ENCODE measurements around the gene BEST1.
A peak's percentile ranks its signal among the peaks of the same experiment; 100 is the strongest.
"Not testable (repeated sequence)": the region's sequence is repeated elsewhere in the genome, so short reads cannot be mapped to it uniquely, and the experiment has no call there.

The BEST1 gene

DNA sequence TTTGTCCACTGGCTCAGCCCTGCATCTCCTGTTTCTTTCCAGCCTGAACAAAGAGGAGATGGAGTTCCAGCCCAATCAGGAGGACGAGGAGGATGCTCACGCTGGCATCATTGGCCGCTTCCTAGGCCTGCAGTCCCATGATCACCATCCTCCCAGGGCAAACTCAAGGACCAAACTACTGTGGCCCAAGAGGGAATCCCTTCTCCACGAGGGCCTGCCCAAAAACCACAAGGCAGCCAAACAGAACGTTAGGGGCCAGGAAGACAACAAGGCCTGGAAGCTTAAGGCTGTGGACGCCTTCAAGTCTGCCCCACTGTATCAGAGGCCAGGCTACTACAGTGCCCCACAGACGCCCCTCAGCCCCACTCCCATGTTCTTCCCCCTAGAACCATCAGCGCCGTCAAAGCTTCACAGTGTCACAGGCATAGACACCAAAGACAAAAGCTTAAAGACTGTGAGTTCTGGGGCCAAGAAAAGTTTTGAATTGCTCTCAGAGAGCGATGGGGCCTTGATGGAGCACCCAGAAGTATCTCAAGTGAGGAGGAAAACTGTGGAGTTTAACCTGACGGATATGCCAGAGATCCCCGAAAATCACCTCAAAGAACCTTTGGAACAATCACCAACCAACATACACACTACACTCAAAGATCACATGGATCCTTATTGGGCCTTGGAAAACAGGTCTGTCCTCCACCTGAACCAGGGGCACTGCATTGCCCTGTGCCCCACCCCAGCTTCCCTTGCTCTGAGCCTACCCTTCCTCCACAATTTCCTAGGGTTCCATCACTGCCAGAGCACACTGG lies 12.3 kb downstream of the BEST1 start:
- H3K36me3 ChIP-seq (ENCODE audit: control insufficient read depth, insufficient read depth, low read length), result no peaks in the 10 kb centered on the region
- H3K27me3 ChIP-seq (ENCODE audit: control insufficient read depth, insufficient read depth, low read length), result no peaks in the 10 kb centered on the region
- no peaks in the 10 kb centered on the region for H3K9me3 ChIP-seq (ENCODE audit: control insufficient read depth, low read length)
- H3K79me2 ChIP-seq, result peaks cover 9% of the 10 kb centered on the region
- H3K4me1 ChIP-seq, result peaks cover 6% of the 10 kb centered on the region
- no peak overlapping the region for H3K4me3 ChIP-seq (ENCODE audit: low read depth, low read length)
- H3K27ac ChIP-seq, result peak overlapping the region; percentile 99
- TF ChIP-seq, protein P1, sequence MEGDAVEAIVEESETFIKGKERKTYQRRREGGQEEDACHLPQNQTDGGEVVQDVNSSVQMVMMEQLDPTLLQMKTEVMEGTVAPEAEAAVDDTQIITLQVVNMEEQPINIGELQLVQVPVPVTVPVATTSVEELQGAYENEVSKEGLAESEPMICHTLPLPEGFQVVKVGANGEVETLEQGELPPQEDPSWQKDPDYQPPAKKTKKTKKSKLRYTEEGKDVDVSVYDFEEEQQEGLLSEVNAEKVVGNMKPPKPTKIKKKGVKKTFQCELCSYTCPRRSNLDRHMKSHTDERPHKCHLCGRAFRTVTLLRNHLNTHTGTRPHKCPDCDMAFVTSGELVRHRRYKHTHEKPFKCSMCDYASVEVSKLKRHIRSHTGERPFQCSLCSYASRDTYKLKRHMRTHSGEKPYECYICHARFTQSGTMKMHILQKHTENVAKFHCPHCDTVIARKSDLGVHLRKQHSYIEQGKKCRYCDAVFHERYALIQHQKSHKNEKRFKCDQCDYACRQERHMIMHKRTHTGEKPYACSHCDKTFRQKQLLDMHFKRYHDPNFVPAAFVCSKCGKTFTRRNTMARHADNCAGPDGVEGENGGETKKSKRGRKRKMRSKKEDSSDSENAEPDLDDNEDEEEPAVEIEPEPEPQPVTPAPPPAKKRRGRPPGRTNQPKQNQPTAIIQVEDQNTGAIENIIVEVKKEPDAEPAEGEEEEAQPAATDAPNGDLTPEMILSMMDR (IDR thresholded peaks at IDR 0.05), result no peak
- H3K4me2 ChIP-seq (ENCODE audit: low read length), result no peak overlapping the region
- no peak overlapping the region for H3K9ac ChIP-seq
- no peak overlapping the region for H2AFZ ChIP-seq

DNA sequence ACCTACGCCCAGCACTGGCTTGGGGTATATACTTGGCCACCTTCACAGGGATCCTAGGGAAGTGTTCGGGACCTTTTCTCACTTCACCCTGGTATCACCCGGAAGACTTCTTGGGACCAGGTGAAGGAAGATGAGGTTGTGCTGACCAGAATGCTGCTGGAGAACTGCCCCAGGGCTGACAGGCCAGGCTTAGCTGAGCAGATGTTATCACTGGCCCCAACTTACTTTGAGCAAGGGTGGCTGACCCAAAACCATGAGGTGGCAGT lies 12.8 kb downstream of the BEST1 start:
- no peak overlapping the region for H3K9ac ChIP-seq
- no peaks in the 10 kb centered on the region for H3K36me3 ChIP-seq (ENCODE audit: control insufficient read depth, insufficient read depth, low read length)
- no peaks in the 10 kb centered on the region for H3K9me3 ChIP-seq (ENCODE audit: control insufficient read depth, low read length)
- no peak overlapping the region for H3K4me3 ChIP-seq (ENCODE audit: low read depth, low read length)
- peak overlapping the region; percentile 99 for H3K27ac ChIP-seq
- H3K4me1 ChIP-seq, result peaks cover 6% of the 10 kb centered on the region
- no peak overlapping the region for H2AFZ ChIP-seq
- H3K79me2 ChIP-seq, result peaks cover 9% of the 10 kb centered on the region
- TF ChIP-seq, protein P1 (IDR thresholded peaks at IDR 0.05), result no peak
- H3K27me3 ChIP-seq (ENCODE audit: control insufficient read depth, insufficient read depth, low read length), result no peaks in the 10 kb centered on the region
- H3K4me2 ChIP-seq (ENCODE audit: low read length), result no peak overlapping the region

DNA sequence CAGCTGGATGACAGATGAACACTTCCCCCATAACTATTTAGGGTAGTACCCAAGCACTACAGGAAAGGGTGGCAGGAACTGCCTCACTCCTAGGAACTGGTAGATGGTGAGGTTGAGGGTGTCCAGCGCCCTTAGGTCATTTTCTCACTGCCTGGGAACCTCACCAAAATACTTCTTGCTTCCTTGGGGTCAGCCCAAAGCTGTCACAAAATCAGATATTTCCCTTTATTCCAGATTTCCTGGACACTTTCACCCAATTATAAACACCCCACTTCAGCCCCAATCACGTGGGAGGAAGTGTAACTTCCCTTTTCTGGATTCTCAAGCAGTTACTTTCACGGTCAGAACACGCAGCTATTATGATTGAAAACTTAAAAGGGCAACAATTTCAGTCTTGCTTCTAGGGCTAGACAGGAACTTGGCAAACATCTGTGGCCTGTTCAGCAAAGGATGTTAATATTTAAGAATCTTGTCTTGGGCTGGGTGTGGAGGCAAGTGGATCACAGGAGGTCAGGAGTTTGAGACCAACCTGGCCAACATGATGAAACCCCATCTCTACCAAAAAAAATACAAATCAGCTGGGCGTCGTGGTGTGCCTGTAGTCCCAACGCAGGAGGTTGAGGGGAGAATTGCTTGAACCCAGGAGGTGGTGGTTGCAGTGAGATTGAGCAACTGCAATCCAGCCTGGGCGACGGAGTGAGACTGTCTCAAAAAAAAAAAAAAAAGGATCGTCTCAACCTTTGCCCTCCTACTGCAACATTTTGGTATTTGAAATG lies 13.3 kb downstream of the BEST1 start:
- Histone ChIP-seq H3K4me2 (ENCODE audit: low read length) (peak overlapping the region; percentile 17), H2AFZ (no peak overlapping the region), H3K36me3 (ENCODE audit: control insufficient read depth, insufficient read depth, low read length) (no peaks in the 10 kb centered on the region), H3K9me3 (ENCODE audit: control insufficient read depth, low read length) (no peaks in the 10 kb centered on the region), H3K27ac (peak overlapping the region; percentile 99), H3K27me3 (ENCODE audit: control insufficient read depth, insufficient read depth, low read length) (no peaks in the 10 kb centered on the region), H3K9ac (no peak overlapping the region), H3K4me1 (peaks cover 6% of the 10 kb centered on the region), H3K79me2 (peaks cover 9% of the 10 kb centered on the region), H3K4me3 (ENCODE audit: low read depth, low read length) (peak overlapping the region; percentile 4)
- TF ChIP-seq, protein P1 (IDR thresholded peaks at IDR 0.05), result no peak

DNA sequence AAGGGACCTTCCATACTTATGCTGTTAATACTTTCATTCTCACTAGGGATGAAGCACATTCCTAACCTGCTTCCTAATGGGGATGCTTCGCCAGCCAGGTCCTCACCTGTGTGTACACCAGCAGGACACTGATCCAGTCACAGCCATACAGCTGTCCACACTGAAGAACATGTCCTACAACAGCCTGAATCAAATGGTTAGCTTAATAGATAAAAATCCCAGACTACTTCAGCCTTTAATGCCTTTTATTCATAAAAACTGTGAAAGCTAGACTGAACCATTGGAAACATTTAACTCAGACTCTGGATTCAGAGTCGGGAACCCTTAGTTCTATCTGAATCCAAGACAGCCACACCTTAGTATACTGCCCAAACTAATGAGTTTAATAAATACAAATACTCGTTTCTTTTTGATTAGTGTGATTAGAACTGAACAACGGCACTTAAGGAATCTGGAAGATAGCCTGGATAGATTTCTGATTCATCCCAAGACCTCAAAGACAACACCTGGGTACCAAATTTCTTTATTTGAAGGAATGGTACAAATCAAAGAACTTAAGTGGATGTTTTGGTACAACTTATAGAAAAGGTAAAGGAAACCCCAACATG lies 14.0 kb downstream of the BEST1 start:
- Histone ChIP-seq H3K79me2 (peaks cover 9% of the 10 kb centered on the region), H3K9ac (no peak overlapping the region), H3K9me3 (ENCODE audit: control insufficient read depth, low read length) (no peaks in the 10 kb centered on the region), H3K27me3 (ENCODE audit: control insufficient read depth, insufficient read depth, low read length) (no peaks in the 10 kb centered on the region), H3K4me3 (ENCODE audit: low read depth, low read length) (peak overlapping the region; percentile 4), H3K4me1 (peaks cover 6% of the 10 kb centered on the region), H2AFZ (no peak overlapping the region), H3K36me3 (ENCODE audit: control insufficient read depth, insufficient read depth, low read length) (no peaks in the 10 kb centered on the region), H3K27ac (peak overlapping the region; percentile 99), H3K4me2 (ENCODE audit: low read length) (peak overlapping the region; percentile 17)
- TF ChIP-seq, protein P1 (IDR thresholded peaks at IDR 0.05), result no peak

DNA sequence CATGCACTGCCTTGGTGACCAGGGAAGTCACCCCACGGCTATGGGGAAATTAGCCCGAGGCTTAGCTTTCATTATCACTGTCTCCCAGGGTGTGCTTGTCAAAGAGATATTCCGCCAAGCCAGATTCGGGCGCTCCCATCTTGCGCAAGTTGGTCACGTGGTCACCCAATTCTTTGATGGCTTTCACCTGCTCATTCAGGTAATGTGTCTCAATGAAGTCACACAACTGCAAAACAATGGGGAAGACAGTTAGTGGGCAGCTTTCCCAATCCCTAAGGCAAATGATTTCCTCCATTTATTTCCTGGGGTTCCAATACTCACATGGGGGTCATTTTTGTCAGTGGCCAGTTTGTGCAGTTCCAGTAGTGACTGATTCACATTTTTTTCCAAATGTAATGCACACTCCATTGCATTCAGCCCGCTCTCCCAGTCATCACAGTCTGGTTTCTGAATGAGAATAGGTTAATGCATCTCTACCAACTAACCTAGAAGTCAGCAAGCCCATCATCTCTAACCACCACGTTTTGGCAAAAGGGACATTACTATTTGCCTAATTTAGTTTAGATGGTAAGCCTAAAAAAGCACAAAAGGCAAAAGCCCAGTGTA lies 14.6 kb downstream of the BEST1 start:
- Histone ChIP-seq H3K4me2 (ENCODE audit: low read length) (peak overlapping the region; percentile 84), H3K27ac (peak overlapping the region; percentile 99), H3K4me3 (ENCODE audit: low read depth, low read length) (peak overlapping the region; percentile 97)
- H3K9ac ChIP-seq; H3K9me3 ChIP-seq (ENCODE audit: control insufficient read depth, low read length); H2AFZ ChIP-seq; H3K27me3 ChIP-seq (ENCODE audit: control insufficient read depth, insufficient read depth, low read length); H3K79me2 ChIP-seq; H3K36me3 ChIP-seq (ENCODE audit: control insufficient read depth, insufficient read depth, low read length); H3K4me1 ChIP-seq: not testable (repeated sequence)
